A673 (cell line): ENCODE data around the gene MCF2L2.

Experiments
- CTCF ChIP-seq: fragments of 300-800, 200-600 bp; sonication (generic); conservative IDR thresholded peaks from 2 replicates; pipeline ENCODE4 v1.5.1; 2017; ENCODE audit warnings: low read depth, mild to moderate bottlenecking, antibody characterized with exemption, low read length, moderate library complexity, mixed read lengths
- EZH2 ChIP-seq: fragments of 200-600 bp; sonication (generic); IDR thresholded peaks from 2 replicates; pipeline ENCODE4 v1.6.1; 2017; ENCODE audit warnings: borderline replicate concordance, low read depth, mild to moderate bottlenecking, mixed read lengths, antibody characterized with exemption, low read length; ENCODE audit not compliant: poor library complexity, severe bottlenecking

- TF ChIP-seq EZH2 (no peak), CTCF (no peak)
These were observed 199.2 kb downstream of the MCF2L2 start for GRCh38 chr3:183229178-183229577.
